Endodermal cell (in vitro differentiated cells): ENCODE results near the gene GNAQ. TPM values are rescaled to one million over a fixed set of nuclear protein-coding genes. Genes with fewer than 3 reads are reported as not detected.

Experiments
- DNase-seq: peaks from one replicate; pipeline ENCODE4 v3.0.0-alpha.2; 2017
- H3K27ac ChIP-seq: 2 replicates; pipeline ENCODE4 v1.5.1; 2013; ENCODE audit warnings: mild to moderate bottlenecking, low read depth, low read length, moderate library complexity
- H3K27me3 ChIP-seq: 2 replicates; pipeline ENCODE4 v1.6.1; 2013; ENCODE audit warnings: mild to moderate bottlenecking, low read length, moderate library complexity; ENCODE audit not compliant: insufficient read depth, control insufficient read depth, poor library complexity, severe bottlenecking
- H3K36me3 ChIP-seq: 2 replicates; pipeline ENCODE4 v1.7.0; 2013; ENCODE audit warnings: mild to moderate bottlenecking, low read length, moderate library complexity; ENCODE audit not compliant: control insufficient read depth, insufficient read depth
- H3K4me1 ChIP-seq: one replicate; pipeline ENCODE4 v1.7.0; 2013; ENCODE audit warnings: low read length; ENCODE audit not compliant: control insufficient read depth, insufficient read depth
- H3K4me3 ChIP-seq: 2 replicates; pipeline ENCODE4 v1.5.1; 2013; ENCODE audit warnings: mild to moderate bottlenecking, low read length, moderate library complexity
- H3K9ac ChIP-seq: 2 replicates; pipeline ENCODE4 v1.6.1; 2013; ENCODE audit warnings: mild to moderate bottlenecking, low read length, moderate library complexity; ENCODE audit not compliant: poor library complexity, severe bottlenecking; ENCODE audit errors: extremely low read depth
- H3K9me3 ChIP-seq: 2 replicates; pipeline ENCODE4 v1.6.1; 2013; ENCODE audit warnings: mild to moderate bottlenecking, low read length, moderate library complexity; ENCODE audit not compliant: control insufficient read depth
- H3K27ac Mint-ChIP-seq: 2 replicates; pipeline ENCODE4 v1.8.0; 2020; ENCODE audit warnings: mixed read lengths
- H3K27me3 Mint-ChIP-seq: 2 replicates; pipeline ENCODE4 v1.8.0; 2021; ENCODE audit warnings: mild to moderate bottlenecking, mixed read lengths; ENCODE audit not compliant: insufficient read depth
- H3K36me3 Mint-ChIP-seq: 2 replicates; pipeline ENCODE4 v1.8.0; 2020; ENCODE audit warnings: low read depth, mixed read lengths
- H3K4me1 Mint-ChIP-seq: 2 replicates; pipeline ENCODE4 v1.8.0; 2020; ENCODE audit warnings: mixed read lengths
- H3K4me3 Mint-ChIP-seq: 2 replicates; pipeline ENCODE4 v1.8.0; 2020; ENCODE audit warnings: mild to moderate bottlenecking, moderate library complexity, mixed read lengths
- H3K9me3 Mint-ChIP-seq: 2 replicates; pipeline ENCODE4 v1.8.0; 2020; ENCODE audit warnings: mild to moderate bottlenecking, mixed read lengths
- WGBS, 2 experiments: methylation state at CpG; one replicate each; pipeline versions ENCODE4 v1.1.5 to v1.1.7; 2013; ENCODE audit warnings: missing lambda C conversion rate in 2 of 2, mixed read lengths in 1 of 2; ENCODE audit not compliant: insufficient coverage in 1 of 2, insufficient read length in 1 of 2; 5-methylcytosine and 5-hydroxymethylcytosine counted together
- total RNA-seq, 2 donors: library from RNA; stranded (reverse); fragmentation: NEBNext Ultra II Directional in 1 of 2; extraction: Animal tissue kit (Norgen Biotek cat#: 25700) in 1 of 2; gene quantifications; 2 replicates in 1 of 2; 3 replicates in 1 of 2; pipeline ENCODE4 v1.2.1, GENCODE V29; 2021
- TF ChIP-seq, protein P1 (sequence below): fragments of 200-600 bp; sonication (generic); conservative IDR thresholded peaks from 2 replicates; pipeline ENCODE4 v1.5.0; 2021; ENCODE audit warnings: antibody characterized with exemption, mild to moderate bottlenecking

The GNAQ gene
- total RNA-seq, 2 donors from 2014 or later = 46.0 to 57.6 TPM

DNA sequence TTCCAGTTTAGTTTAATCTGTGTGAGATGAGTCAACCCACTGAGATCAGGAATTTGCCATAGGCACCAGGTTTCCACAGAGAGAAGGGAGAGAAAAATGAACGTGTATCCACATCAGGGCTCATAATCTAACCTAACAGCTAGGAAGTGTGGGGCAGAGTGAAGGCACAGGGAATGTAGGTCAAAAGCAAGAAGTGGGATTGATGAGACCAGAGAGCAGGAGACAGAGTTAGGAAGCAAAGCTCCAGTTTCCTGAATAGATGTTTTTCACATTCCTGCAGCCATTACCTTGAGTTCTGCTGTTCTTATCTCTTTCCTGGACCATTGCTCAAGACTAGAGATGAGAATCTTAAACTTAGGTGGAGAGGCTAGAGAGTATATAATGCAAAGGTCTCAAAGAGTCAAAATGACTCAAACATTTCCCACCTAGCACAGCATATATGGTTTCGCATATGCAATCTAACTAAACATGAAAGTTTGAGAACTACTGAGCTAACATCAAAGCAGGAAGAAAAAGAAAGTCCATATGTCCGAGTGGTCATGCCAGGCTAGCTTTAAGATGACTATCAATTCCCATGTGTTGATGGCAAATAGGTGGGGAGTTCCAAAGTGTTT, 41.1 kb upstream of the GNAQ start:
- Mint-ChIP-seq H3K4me1 (no peaks in the 10 kb centered on the region), H3K36me3 (no peaks in the 10 kb centered on the region), H3K27me3 (no peaks in the 10 kb centered on the region), H3K9me3 (no peaks in the 10 kb centered on the region), H3K27ac (no peak overlapping the region), H3K4me3 (no peak overlapping the region)
- Histone ChIP-seq H3K4me3 (no peak overlapping the region), H3K9me3 (no peaks in the 10 kb centered on the region), H3K36me3 (no peaks in the 10 kb centered on the region), H3K4me1 (no peaks in the 10 kb centered on the region), H3K27me3 (no peaks in the 10 kb centered on the region), H3K9ac (no peak overlapping the region), H3K27ac (no peak overlapping the region)
- DNase-seq = no peak
- TF ChIP-seq, protein P1, sequence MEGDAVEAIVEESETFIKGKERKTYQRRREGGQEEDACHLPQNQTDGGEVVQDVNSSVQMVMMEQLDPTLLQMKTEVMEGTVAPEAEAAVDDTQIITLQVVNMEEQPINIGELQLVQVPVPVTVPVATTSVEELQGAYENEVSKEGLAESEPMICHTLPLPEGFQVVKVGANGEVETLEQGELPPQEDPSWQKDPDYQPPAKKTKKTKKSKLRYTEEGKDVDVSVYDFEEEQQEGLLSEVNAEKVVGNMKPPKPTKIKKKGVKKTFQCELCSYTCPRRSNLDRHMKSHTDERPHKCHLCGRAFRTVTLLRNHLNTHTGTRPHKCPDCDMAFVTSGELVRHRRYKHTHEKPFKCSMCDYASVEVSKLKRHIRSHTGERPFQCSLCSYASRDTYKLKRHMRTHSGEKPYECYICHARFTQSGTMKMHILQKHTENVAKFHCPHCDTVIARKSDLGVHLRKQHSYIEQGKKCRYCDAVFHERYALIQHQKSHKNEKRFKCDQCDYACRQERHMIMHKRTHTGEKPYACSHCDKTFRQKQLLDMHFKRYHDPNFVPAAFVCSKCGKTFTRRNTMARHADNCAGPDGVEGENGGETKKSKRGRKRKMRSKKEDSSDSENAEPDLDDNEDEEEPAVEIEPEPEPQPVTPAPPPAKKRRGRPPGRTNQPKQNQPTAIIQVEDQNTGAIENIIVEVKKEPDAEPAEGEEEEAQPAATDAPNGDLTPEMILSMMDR = no peak
- 86 to 88% methylated on average over 1 to 3 of the region's 3 CpGs for WGBS, 2 experiments

DNA sequence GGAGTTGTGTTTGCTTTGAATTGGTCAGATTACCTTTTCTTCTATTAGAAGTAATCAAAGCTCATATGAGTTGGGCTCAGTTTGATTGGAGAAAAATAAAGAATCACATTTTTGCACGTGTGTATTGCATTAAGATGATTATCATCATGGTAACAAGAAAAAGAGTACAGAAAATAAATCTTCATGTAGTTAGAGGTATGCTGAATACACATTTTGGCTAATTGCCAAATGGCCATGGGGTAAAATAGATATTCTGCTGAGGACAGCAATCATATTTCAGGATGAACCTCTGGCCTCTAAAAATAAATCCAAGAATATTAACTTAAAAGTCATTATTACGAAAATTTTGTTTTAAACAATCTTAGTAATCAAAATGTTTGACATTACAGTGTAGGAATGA, 38.9 kb upstream of the GNAQ start:
- Histone ChIP-seq H3K27ac (no peak overlapping the region), H3K4me1 (no peaks in the 10 kb centered on the region), H3K27me3 (no peaks in the 10 kb centered on the region), H3K9ac (no peak overlapping the region), H3K9me3 (peaks cover 10% of the 10 kb centered on the region), H3K36me3 (no peaks in the 10 kb centered on the region), H3K4me3 (no peak overlapping the region)
- 87 to 88% methylated on average over 1 of the region's 2 CpGs for WGBS, 2 experiments
- Mint-ChIP-seq H3K27me3 (no peaks in the 10 kb centered on the region), H3K27ac (no peak overlapping the region), H3K4me1 (no peaks in the 10 kb centered on the region), H3K36me3 (peaks cover 2% of the 10 kb centered on the region), H3K4me3 (no peak overlapping the region), H3K9me3 (peaks cover 13% of the 10 kb centered on the region)
- TF ChIP-seq, protein P1 = no peak
- DNase-seq = no peak

DNA sequence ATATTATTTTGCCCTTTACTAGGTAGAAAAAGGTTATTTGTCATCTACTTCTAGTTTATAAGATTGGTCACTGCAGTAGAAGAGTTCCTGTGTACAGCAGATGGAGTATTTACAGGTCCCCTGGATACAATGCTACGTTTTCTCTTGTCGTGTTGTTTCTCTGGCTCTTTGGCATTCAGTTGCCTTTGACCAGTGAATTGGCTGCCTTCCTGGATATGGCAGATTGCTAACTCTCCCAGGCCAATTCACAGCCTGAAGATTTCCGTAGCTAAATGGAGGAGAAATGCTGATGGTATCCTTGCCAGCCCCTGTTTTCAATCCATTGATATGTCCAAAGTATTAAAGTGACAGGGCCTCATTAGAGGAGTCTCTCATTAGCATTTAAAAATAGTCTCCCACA, 32.5 kb upstream of the GNAQ start:
- Mint-ChIP-seq H3K4me3 (no peak overlapping the region), H3K36me3 (peaks cover 2% of the 10 kb centered on the region), H3K9me3 (peaks cover 24% of the 10 kb centered on the region), H3K27me3 (no peaks in the 10 kb centered on the region), H3K4me1 (no peaks in the 10 kb centered on the region), H3K27ac (no peak overlapping the region)
- no peak for DNase-seq
- no peaks in the 10 kb centered on the region for H3K36me3 ChIP-seq
- no peaks in the 10 kb centered on the region for H3K27me3 ChIP-seq
- no peak overlapping the region for H3K4me3 ChIP-seq
- no peaks in the 10 kb centered on the region for H3K4me1 ChIP-seq
- 87 to 100% methylated on average over 1 to 3 of the region's 3 CpGs for WGBS, 2 experiments
- H3K9ac ChIP-seq = no peak overlapping the region
- no peak overlapping the region for H3K27ac ChIP-seq
- TF ChIP-seq, protein P1 = no peak
- peaks cover 10% of the 10 kb centered on the region for H3K9me3 ChIP-seq
